ENCODE data around the gene DLGAP3. TPM values are rescaled to one million over a fixed set of nuclear protein-coding genes. Genes with fewer than 3 reads are reported as not detected.

DLGAP3 gene
- total and polyA plus RNA-seq, 2 of the 13 experiments (the other 11 are each of a cell fraction or from before 2014, with no cell fraction given): 0.03 to 0.04 TPM

GRCh38 chr1:34884536-34884935, 44.9 kb downstream of the DLGAP3 start (continued):
- TF ChIP-seq, protein P1, sequence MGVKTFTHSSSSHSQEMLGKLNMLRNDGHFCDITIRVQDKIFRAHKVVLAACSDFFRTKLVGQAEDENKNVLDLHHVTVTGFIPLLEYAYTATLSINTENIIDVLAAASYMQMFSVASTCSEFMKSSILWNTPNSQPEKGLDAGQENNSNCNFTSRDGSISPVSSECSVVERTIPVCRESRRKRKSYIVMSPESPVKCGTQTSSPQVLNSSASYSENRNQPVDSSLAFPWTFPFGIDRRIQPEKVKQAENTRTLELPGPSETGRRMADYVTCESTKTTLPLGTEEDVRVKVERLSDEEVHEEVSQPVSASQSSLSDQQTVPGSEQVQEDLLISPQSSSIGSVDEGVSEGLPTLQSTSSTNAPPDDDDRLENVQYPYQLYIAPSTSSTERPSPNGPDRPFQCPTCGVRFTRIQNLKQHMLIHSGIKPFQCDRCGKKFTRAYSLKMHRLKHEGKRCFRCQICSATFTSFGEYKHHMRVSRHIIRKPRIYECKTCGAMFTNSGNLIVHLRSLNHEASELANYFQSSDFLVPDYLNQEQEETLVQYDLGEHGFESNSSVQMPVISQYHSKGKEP (CRISPR knock-in tag; IDR thresholded peaks at IDR 0.05): no peak
- TF ChIP-seq, protein P2, sequence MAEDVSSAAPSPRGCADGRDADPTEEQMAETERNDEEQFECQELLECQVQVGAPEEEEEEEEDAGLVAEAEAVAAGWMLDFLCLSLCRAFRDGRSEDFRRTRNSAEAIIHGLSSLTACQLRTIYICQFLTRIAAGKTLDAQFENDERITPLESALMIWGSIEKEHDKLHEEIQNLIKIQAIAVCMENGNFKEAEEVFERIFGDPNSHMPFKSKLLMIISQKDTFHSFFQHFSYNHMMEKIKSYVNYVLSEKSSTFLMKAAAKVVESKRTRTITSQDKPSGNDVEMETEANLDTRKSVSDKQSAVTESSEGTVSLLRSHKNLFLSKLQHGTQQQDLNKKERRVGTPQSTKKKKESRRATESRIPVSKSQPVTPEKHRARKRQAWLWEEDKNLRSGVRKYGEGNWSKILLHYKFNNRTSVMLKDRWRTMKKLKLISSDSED (CRISPR knock-in tag; IDR thresholded peaks at IDR 0.05): no peak
- TF ChIP-seq EED (CRISPR knock-in tag; IDR thresholded peaks at IDR 0.05): no peak
- no peak for TF ChIP-seq HIVEP1 (CRISPR knock-in tag; IDR thresholded peaks at IDR 0.05)
- no peak for TF ChIP-seq MXD4 (CRISPR knock-in tag; IDR thresholded peaks at IDR 0.05)
- no peak for TF ChIP-seq ZNF674 (CRISPR knock-in tag; IDR thresholded peaks at IDR 0.05; ENCODE audit: low read depth)
- TF ChIP-seq, protein P3, sequence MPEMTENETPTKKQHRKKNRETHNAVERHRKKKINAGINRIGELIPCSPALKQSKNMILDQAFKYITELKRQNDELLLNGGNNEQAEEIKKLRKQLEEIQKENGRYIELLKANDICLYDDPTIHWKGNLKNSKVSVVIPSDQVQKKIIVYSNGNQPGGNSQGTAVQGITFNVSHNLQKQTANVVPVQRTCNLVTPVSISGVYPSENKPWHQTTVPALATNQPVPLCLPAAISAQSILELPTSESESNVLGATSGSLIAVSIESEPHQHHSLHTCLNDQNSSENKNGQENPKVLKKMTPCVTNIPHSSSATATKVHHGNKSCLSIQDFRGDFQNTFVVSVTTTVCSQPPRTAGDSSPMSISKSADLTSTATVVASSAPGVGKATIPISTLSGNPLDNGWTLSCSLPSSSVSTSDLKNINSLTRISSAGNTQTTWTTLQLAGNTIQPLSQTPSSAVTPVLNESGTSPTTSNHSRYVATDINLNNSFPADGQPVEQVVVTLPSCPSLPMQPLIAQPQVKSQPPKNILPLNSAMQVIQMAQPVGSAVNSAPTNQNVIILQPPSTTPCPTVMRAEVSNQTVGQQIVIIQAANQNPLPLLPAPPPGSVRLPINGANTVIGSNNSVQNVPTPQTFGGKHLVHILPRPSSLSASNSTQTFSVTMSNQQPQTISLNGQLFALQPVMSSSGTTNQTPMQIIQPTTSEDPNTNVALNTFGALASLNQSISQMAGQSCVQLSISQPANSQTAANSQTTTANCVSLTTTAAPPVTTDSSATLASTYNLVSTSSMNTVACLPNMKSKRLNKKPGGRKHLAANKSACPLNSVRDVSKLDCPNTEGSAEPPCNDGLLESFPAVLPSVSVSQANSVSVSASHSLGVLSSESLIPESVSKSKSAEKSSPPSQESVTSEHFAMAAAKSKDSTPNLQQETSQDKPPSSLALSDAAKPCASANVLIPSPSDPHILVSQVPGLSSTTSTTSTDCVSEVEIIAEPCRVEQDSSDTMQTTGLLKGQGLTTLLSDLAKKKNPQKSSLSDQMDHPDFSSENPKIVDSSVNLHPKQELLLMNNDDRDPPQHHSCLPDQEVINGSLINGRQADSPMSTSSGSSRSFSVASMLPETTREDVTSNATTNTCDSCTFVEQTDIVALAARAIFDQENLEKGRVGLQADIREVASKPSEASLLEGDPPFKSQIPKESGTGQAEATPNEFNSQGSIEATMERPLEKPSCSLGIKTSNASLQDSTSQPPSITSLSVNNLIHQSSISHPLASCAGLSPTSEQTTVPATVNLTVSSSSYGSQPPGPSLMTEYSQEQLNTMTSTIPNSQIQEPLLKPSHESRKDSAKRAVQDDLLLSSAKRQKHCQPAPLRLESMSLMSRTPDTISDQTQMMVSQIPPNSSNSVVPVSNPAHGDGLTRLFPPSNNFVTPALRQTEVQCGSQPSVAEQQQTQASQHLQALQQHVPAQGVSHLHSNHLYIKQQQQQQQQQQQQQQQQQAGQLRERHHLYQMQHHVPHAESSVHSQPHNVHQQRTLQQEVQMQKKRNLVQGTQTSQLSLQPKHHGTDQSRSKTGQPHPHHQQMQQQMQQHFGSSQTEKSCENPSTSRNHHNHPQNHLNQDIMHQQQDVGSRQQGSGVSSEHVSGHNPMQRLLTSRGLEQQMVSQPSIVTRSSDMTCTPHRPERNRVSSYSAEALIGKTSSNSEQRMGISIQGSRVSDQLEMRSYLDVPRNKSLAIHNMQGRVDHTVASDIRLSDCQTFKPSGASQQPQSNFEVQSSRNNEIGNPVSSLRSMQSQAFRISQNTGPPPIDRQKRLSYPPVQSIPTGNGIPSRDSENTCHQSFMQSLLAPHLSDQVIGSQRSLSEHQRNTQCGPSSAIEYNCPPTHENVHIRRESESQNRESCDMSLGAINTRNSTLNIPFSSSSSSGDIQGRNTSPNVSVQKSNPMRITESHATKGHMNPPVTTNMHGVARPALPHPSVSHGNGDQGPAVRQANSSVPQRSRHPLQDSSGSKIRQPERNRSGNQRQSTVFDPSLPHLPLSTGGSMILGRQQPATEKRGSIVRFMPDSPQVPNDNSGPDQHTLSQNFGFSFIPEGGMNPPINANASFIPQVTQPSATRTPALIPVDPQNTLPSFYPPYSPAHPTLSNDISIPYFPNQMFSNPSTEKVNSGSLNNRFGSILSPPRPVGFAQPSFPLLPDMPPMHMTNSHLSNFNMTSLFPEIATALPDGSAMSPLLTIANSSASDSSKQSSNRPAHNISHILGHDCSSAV (CRISPR knock-in tag; IDR thresholded peaks at IDR 0.05; ENCODE audit: borderline replicate concordance): no peak
- TF ChIP-seq NFATC3 (CRISPR knock-in tag; IDR thresholded peaks at IDR 0.05): no peak

All from HepG2 (cell line).